Nephron (organoid): ENCODE results near the gene CNOT6.
"Not testable (repeated sequence)": the region's sequence is repeated elsewhere in the genome, so short reads cannot be mapped to it uniquely, and the experiment has no call there.

Experiments
- H3K27ac Mint-ChIP-seq, 3 experiments: 2 replicates each; pipeline ENCODE4 v1.8.0; 2020; ENCODE audit warnings: mixed read lengths in 3 of 3, mild to moderate bottlenecking in 2 of 3, moderate library complexity in 1 of 3
- H3K27me3 Mint-ChIP-seq: 2 replicates; pipeline ENCODE4 v1.8.0; 2021; ENCODE audit warnings: low read depth, mild to moderate bottlenecking, moderate library complexity, mixed read lengths
- H3K36me3 Mint-ChIP-seq: 2 replicates; pipeline ENCODE4 v1.8.0; 2020; ENCODE audit warnings: low read depth, mixed read lengths
- H3K4me1 Mint-ChIP-seq: 2 replicates; pipeline ENCODE4 v1.8.0; 2020; ENCODE audit warnings: mixed read lengths
- H3K4me3 Mint-ChIP-seq, 3 experiments: 2 replicates each; pipeline ENCODE4 v1.8.0; 2020; ENCODE audit warnings: mild to moderate bottlenecking in 3 of 3, mixed read lengths in 3 of 3, moderate library complexity in 2 of 3
- H3K9me3 Mint-ChIP-seq: 2 replicates; pipeline ENCODE4 v1.8.0; 2020; ENCODE audit warnings: mixed read lengths
- TF ChIP-seq, protein P1 (sequence below), 3 experiments: fragments of 200-600 bp; sonication (generic); IDR thresholded peaks; one replicate each; pipeline ENCODE4 v1.5.0; 2021; ENCODE audit warnings: antibody characterized with exemption in 3 of 3; ENCODE audit not compliant: unreplicated experiment in 3 of 3

The CNOT6 gene

DNA sequence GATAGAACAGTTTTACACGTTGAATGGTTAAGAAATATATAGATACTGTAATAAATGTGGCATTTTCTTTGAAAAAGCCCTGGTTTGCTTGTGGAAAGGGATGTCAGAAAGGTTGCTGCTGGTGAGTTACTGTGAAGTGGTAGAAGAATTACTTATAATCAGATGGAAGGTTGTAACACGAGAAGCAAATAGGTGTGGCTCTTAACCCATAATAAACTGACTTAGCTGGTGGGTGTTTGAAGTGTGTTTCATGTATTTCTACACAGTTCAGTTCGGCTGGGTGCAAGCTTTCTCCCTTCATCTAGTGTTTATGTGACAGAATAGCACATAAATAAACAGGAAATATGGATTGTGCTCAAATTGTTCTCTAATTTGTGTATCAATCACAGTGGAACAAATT lies 5.5 kb downstream of the CNOT6 start:
- H3K36me3 Mint-ChIP-seq: peaks cover 30% of the 10 kb centered on the region
- TF ChIP-seq, protein P1, sequence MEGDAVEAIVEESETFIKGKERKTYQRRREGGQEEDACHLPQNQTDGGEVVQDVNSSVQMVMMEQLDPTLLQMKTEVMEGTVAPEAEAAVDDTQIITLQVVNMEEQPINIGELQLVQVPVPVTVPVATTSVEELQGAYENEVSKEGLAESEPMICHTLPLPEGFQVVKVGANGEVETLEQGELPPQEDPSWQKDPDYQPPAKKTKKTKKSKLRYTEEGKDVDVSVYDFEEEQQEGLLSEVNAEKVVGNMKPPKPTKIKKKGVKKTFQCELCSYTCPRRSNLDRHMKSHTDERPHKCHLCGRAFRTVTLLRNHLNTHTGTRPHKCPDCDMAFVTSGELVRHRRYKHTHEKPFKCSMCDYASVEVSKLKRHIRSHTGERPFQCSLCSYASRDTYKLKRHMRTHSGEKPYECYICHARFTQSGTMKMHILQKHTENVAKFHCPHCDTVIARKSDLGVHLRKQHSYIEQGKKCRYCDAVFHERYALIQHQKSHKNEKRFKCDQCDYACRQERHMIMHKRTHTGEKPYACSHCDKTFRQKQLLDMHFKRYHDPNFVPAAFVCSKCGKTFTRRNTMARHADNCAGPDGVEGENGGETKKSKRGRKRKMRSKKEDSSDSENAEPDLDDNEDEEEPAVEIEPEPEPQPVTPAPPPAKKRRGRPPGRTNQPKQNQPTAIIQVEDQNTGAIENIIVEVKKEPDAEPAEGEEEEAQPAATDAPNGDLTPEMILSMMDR (IDR thresholded peaks at IDR 0.05; ENCODE audit: unreplicated experiment in 3 of 3): no peak
- H3K27ac Mint-ChIP-seq: peak overlapping the region in 1 of 3 experiments; percentile 35
- no peaks in the 10 kb centered on the region for H3K9me3 Mint-ChIP-seq
- H3K4me1 Mint-ChIP-seq: peaks cover 24% of the 10 kb centered on the region
- no peak overlapping the region for H3K4me3 Mint-ChIP-seq
- no peaks in the 10 kb centered on the region for H3K27me3 Mint-ChIP-seq

DNA sequence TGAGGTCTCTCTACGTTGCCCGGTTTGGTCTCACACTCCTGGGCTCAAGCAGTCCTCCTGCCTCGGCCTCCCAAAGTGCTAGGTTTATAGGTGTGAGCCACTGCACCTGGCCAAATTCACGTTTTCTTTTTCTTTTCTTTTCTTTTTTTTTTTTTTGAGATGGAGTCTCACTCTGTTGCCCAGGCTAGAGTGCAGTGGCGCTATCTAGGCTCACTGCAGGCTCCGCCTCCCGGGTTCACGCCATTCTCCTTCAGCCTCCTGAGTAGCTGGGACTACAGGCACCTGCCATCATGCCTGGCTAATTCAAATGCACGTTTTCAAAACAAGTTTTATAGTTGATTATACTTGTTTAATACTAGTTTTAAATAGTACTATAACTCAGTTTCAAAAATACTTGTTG lies 6.1 kb downstream of the CNOT6 start:
- H3K4me1 Mint-ChIP-seq: peaks cover 22% of the 10 kb centered on the region
- not testable (repeated sequence) for H3K9me3 Mint-ChIP-seq, H3K4me3 Mint-ChIP-seq, H3K27ac Mint-ChIP-seq, H3K27me3 Mint-ChIP-seq
- H3K36me3 Mint-ChIP-seq: peaks cover 30% of the 10 kb centered on the region

DNA sequence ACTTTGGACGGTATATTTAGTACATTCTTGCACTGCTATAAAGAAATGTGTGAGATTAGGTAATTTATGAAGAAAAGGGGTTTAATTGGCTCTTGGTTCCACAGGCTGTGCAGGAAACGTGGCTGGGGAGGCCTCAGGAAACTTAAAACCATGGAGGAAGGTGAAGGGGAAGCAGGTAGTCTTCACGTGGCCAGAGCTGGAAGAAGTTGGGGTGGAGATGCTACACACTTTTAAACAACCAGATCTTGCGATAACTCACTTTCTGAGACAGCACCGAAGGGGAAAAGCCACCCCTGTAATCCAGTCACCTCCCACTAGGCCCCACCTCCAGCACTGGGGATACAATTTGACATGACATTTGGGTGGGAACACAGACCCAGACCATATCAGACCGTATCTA lies 13.5 kb downstream of the CNOT6 start:
- Mint-ChIP-seq H3K36me3 (peaks cover 51% of the 10 kb centered on the region), H3K27ac (no peak overlapping the region), H3K4me1 (peaks cover 8% of the 10 kb centered on the region), H3K27me3 (no peaks in the 10 kb centered on the region), H3K9me3 (no peaks in the 10 kb centered on the region), H3K4me3 (no peak overlapping the region)
- TF ChIP-seq, protein P1 (IDR thresholded peaks at IDR 0.05; ENCODE audit: unreplicated experiment in 3 of 3): no peak

DNA sequence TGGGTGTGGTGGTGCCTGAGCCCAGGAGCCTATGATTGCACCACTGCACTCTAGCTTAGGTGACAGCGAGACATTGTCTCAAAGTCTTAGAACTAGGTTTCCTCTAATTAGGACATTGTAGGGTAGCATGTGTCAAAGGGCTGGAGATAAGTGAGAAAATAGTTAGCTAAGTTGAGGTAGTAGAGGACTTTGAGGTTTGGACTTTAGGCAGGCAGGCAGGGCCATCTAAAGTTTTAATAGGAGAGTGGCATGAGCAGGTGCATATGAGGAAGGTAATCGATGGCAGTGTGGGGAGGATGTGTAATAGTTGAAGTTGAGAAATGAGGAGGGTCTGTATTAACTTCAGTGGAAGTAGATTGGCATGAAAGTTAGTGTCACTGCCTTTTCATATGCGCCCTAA lies 21.1 kb downstream of the CNOT6 start:
- Mint-ChIP-seq H3K4me3 (no peak overlapping the region), H3K36me3 (peaks cover 32% of the 10 kb centered on the region), H3K4me1 (peaks cover 11% of the 10 kb centered on the region), H3K27me3 (no peaks in the 10 kb centered on the region), H3K9me3 (no peaks in the 10 kb centered on the region), H3K27ac (no peak overlapping the region)
- TF ChIP-seq, protein P1 (IDR thresholded peaks at IDR 0.05; ENCODE audit: unreplicated experiment in 3 of 3): no peak

DNA sequence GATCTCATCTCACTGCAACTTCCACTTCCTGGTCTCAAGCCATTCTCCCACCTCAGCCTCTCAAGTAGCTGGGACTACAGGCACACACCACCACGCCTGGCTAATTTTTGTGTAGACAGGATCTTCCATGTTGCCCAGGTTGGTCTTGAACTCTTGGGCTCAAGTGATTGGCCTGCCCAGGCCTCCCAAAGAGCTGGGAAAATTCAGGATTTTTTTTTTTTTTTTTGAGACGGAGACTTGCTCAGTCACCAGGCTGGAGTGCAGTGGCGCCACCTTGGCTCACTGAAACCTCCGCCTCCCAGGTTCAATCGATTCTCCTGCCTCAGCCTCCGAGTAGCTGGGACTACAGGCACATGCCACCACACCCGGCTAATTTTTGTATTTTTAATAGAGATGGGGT lies 21.8 kb downstream of the CNOT6 start:
- not testable (repeated sequence) for H3K27me3 Mint-ChIP-seq, H3K9me3 Mint-ChIP-seq, H3K4me3 Mint-ChIP-seq, H3K27ac Mint-ChIP-seq
- H3K36me3 Mint-ChIP-seq: peaks cover 31% of the 10 kb centered on the region
- H3K4me1 Mint-ChIP-seq: peaks cover 11% of the 10 kb centered on the region

DNA sequence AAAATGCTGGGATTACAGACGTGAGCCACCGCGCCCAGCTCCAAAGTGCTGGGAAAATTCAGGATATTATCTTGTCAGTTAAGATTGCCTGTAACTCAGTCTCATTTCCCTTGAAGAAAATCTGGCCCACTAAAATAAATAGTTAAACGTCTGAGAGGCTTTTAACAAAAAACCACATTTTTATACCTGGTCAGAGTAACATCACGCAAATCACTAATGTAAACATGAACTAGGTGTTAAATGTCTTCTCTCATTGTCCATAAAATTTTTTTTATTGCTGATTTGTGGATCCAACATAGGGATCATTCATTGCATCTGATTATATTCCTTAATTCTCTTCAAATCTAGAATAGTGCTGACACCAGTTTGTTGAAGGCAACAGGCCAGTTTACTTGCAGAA lies 22.3 kb downstream of the CNOT6 start:
- H3K4me1 Mint-ChIP-seq: peaks cover 14% of the 10 kb centered on the region
- H3K4me3 Mint-ChIP-seq: no peak overlapping the region
- H3K27ac Mint-ChIP-seq: no peak overlapping the region
- H3K36me3 Mint-ChIP-seq: peaks cover 31% of the 10 kb centered on the region
- TF ChIP-seq, protein P1 (IDR thresholded peaks at IDR 0.05; ENCODE audit: unreplicated experiment in 3 of 3): no peak
- H3K9me3 Mint-ChIP-seq: no peaks in the 10 kb centered on the region
- H3K27me3 Mint-ChIP-seq: no peaks in the 10 kb centered on the region

DNA sequence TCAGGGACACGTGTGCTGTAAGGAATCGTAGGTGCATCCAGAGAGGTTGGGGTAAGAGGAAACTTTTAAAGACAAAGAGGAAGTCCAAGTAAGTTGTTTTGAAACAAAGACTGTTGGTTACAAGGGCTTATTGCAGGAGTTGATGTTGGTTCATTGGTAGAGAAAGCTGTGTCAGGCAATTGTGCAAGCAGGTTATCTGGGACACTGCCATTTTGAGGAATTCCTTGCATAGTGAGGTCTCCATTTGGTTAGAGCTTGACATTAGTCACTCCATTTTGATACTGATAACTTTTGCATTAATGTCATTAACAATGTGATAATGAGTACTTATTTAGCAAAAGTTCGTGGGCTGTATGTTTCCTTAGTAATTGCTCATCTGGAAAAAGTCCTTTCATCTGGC lies 24.9 kb downstream of the CNOT6 start:
- Mint-ChIP-seq H3K9me3 (no peaks in the 10 kb centered on the region), H3K27ac (no peak overlapping the region), H3K36me3 (peaks cover 27% of the 10 kb centered on the region), H3K27me3 (no peaks in the 10 kb centered on the region), H3K4me3 (no peak overlapping the region), H3K4me1 (peaks cover 38% of the 10 kb centered on the region)
- TF ChIP-seq, protein P1 (IDR thresholded peaks at IDR 0.05; ENCODE audit: unreplicated experiment in 3 of 3): no peak
